ENCODE measurements around the gene ZBTB34.

Gene ZBTB34

GRCh38 chr9:126876531-126876930 is 16.1 kb downstream of the ZBTB34 start:
- DNase-seq (ENCODE audit: low read depth) = no peak

- no peak for DNase-seq (ENCODE audit: low read depth)
Measured at GRCh38 chr9:126877418-126877817, 17.0 kb downstream of the ZBTB34 start.

- DNase-seq (ENCODE audit: low read depth) = no peak
Measured at GRCh38 chr9:126879288-126879687, 18.8 kb downstream of the ZBTB34 start.

GRCh38 chr9:126880226-126880946 is 19.9 kb downstream of the ZBTB34 start:
- no peak for DNase-seq (ENCODE audit: low read depth)

- DNase-seq (ENCODE audit: low read depth) = no peak
Measured at GRCh38 chr9:126880947-126881332, 20.5 kb downstream of the ZBTB34 start.

- no peak for DNase-seq (ENCODE audit: low read depth)
Measured at GRCh38 chr9:126882746-126883145, 22.3 kb downstream of the ZBTB34 start.

- no peak for DNase-seq (ENCODE audit: low read depth)
Measured at GRCh38 chr9:126883636-126884035, 23.2 kb downstream of the ZBTB34 start.

GRCh38 chr9:126885131-126885641 is 24.7 kb downstream of the ZBTB34 start:
- peak; percentile 24 for DNase-seq (ENCODE audit: low read depth)

GRCh38 chr9:126886034-126886822 is 25.8 kb downstream of the ZBTB34 start:
- DNase-seq (ENCODE audit: low read depth) = no peak

- no peak for DNase-seq (ENCODE audit: low read depth)
Measured at GRCh38 chr9:126886897-126887296, 26.5 kb downstream of the ZBTB34 start.

GRCh38 chr9:126891676-126892075 is 31.2 kb downstream of the ZBTB34 start:
- DNase-seq (ENCODE audit: low read depth) = no peak

- DNase-seq (ENCODE audit: low read depth) = no peak
Measured at GRCh38 chr9:126893079-126893478, 32.6 kb downstream of the ZBTB34 start.

- DNase-seq (ENCODE audit: low read depth) = no peak
Measured at GRCh38 chr9:126894052-126894603, 33.7 kb downstream of the ZBTB34 start.

- no peak for DNase-seq (ENCODE audit: low read depth)
Measured at GRCh38 chr9:126902210-126902609, 41.8 kb downstream of the ZBTB34 start.

GRCh38 chr9:126904586-126904985 is 44.1 kb downstream of the ZBTB34 start:
- DNase-seq (ENCODE audit: low read depth) = no peak

- DNase-seq (ENCODE audit: low read depth) = no peak
Measured at GRCh38 chr9:126906091-126906490, 45.7 kb downstream of the ZBTB34 start.

- DNase-seq (ENCODE audit: low read depth) = no peak
Measured at GRCh38 chr9:126907058-126907457, 46.6 kb downstream of the ZBTB34 start.

- DNase-seq (ENCODE audit: low read depth) = peak; percentile 75
Measured at GRCh38 chr9:126914458-126915280, 54.2 kb downstream of the ZBTB34 start, which contains the start of gene RALGPS1. Gene RALGPS1 (plus strand): TSS chr9:126914782. CDS start chr9:126962290, 47,508 bp downstream.

- DNase-seq (ENCODE audit: low read depth) = no peak
Measured at GRCh38 chr9:126915281-126915816, 54.9 kb downstream of the ZBTB34 start.

GRCh38 chr9:126915846-126916543 is 55.6 kb downstream of the ZBTB34 start:
- no peak for DNase-seq (ENCODE audit: low read depth)

GRCh38 chr9:126916909-126917308 is 56.5 kb downstream of the ZBTB34 start:
- no peak for DNase-seq (ENCODE audit: low read depth)
